RWPE2 (cell line): Measurements from ENCODE around the gene ZNF740.
A peak's percentile ranks its signal among the peaks of the same experiment; 100 is the strongest.

Experiments
- ATAC-seq: fragments of 200-7000 bp; cut with Tn5 transposase; 3 replicates; pipeline ENCODE4 v1.9.1; 2021; ENCODE audit warnings: low read depth
- DNase-seq: peaks from one replicate; pipeline ENCODE4 v3.0.0-alpha.2; 2020; ENCODE audit warnings: low spot score
- H3K27ac ChIP-seq: fragments of 450-650 bp; 2 replicates; pipeline ENCODE4 v1.5.1; 2017; ENCODE audit warnings: mild to moderate bottlenecking; ENCODE audit not compliant: poor library complexity, severe bottlenecking
- H3K27me3 ChIP-seq: fragments of 250-450 bp; sonication (Bioruptor Pico); 2 replicates; pipeline ENCODE4 v1.5.1; 2021; ENCODE audit warnings: mild to moderate bottlenecking, moderate library complexity; ENCODE audit not compliant: insufficient read depth, poor library complexity, severe bottlenecking
- H3K36me3 ChIP-seq: fragments of 250-450 bp; sonication (Bioruptor Pico); 2 replicates; pipeline ENCODE4 v1.5.1; 2020; ENCODE audit warnings: low read depth, mild to moderate bottlenecking, moderate library complexity
- H3K4me1 ChIP-seq: fragments of 250-450 bp; sonication (Bioruptor Pico); 2 replicates; pipeline ENCODE4 v1.5.1; 2021; ENCODE audit warnings: mild to moderate bottlenecking, moderate library complexity; ENCODE audit not compliant: insufficient read depth, poor library complexity, severe bottlenecking
- H3K4me3 ChIP-seq: fragments of 250-450 bp; sonication (Bioruptor Pico); 2 replicates; pipeline ENCODE4 v1.5.1; 2021; ENCODE audit warnings: mild to moderate bottlenecking, moderate library complexity; ENCODE audit not compliant: severe bottlenecking
- H3K9me3 ChIP-seq: fragments of 250-450 bp; sonication (Bioruptor Pico); 2 replicates; pipeline ENCODE4 v1.5.1; 2021; ENCODE audit warnings: mild to moderate bottlenecking, moderate library complexity; ENCODE audit not compliant: severe bottlenecking
- CTCF ChIP-seq: fragments of 450-650 bp; IDR thresholded peaks from one replicate; pipeline ENCODE4 v1.5.1; 2017; ENCODE audit warnings: mild to moderate bottlenecking, moderate library complexity; ENCODE audit not compliant: poor library complexity, severe bottlenecking

Gene ZNF740

GRCh38 chr12:53166837-53167236 is 13.7 kb upstream of the ZNF740 start:
- no peak overlapping the region for H3K4me3 ChIP-seq
- no peaks in the 10 kb centered on the region for H3K9me3 ChIP-seq
- TF ChIP-seq CTCF = no peak
- no peak overlapping the region for H3K27ac ChIP-seq
- H3K27me3 ChIP-seq = no peaks in the 10 kb centered on the region
- H3K36me3 ChIP-seq = no peaks in the 10 kb centered on the region
- ATAC-seq = peak; percentile 19; the same call in 1 of the 3 replicates
- DNase-seq = no peak
- no peaks in the 10 kb centered on the region for H3K4me1 ChIP-seq

DNA sequence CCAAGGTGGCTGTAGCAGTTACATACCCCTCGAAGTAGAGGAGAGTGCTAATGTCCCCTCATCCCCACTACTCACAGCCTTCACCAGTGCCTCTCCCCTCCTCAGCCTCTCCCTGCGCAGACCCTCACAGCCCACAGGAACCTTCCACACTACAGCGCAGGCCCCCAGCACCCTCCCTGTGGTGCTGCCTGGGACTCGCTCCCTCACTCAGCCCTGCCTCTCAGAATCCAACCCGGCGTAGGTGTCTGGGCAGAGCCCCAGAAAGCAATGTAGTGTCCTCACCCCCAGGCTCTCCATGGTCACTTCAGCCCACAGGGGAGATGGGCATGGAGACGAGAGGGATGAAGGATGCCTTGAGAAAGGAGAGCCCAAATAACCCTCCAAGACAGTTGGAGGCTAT is 10.9 kb upstream of the ZNF740 start:
- no peaks in the 10 kb centered on the region for H3K4me1 ChIP-seq
- H3K36me3 ChIP-seq = no peaks in the 10 kb centered on the region
- no peak for ATAC-seq
- H3K4me3 ChIP-seq = no peak overlapping the region
- no peaks in the 10 kb centered on the region for H3K9me3 ChIP-seq
- no peak for TF ChIP-seq CTCF
- no peak for DNase-seq
- H3K27ac ChIP-seq = no peak overlapping the region
- H3K27me3 ChIP-seq = no peaks in the 10 kb centered on the region

DNA sequence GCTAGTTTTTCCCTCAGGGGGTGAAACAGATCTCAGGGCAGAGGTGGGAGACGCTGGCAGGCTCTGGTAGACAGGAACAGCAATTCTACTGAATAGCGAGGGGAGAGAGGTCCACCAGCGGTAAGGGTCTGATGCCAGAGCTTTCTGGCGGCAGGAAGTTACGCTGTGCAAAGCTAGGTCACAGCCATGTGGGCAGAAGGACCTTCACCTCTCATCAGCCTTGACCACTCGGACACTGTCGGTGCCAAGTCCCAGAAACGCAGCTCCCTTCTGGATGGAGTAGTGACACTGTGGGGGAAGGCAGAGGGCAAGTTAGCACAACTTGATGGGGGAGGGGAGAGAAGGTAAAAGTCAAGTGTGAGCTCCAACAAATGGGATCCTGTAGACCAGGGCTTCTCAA is 10.3 kb upstream of the ZNF740 start:
- ATAC-seq (no peak), DNase-seq (no peak)
- H3K36me3 ChIP-seq = no peaks in the 10 kb centered on the region
- H3K4me1 ChIP-seq = no peaks in the 10 kb centered on the region
- H3K27ac ChIP-seq = no peak overlapping the region
- no peak for TF ChIP-seq CTCF
- H3K4me3 ChIP-seq = no peak overlapping the region
- no peaks in the 10 kb centered on the region for H3K9me3 ChIP-seq
- H3K27me3 ChIP-seq = no peaks in the 10 kb centered on the region

DNA sequence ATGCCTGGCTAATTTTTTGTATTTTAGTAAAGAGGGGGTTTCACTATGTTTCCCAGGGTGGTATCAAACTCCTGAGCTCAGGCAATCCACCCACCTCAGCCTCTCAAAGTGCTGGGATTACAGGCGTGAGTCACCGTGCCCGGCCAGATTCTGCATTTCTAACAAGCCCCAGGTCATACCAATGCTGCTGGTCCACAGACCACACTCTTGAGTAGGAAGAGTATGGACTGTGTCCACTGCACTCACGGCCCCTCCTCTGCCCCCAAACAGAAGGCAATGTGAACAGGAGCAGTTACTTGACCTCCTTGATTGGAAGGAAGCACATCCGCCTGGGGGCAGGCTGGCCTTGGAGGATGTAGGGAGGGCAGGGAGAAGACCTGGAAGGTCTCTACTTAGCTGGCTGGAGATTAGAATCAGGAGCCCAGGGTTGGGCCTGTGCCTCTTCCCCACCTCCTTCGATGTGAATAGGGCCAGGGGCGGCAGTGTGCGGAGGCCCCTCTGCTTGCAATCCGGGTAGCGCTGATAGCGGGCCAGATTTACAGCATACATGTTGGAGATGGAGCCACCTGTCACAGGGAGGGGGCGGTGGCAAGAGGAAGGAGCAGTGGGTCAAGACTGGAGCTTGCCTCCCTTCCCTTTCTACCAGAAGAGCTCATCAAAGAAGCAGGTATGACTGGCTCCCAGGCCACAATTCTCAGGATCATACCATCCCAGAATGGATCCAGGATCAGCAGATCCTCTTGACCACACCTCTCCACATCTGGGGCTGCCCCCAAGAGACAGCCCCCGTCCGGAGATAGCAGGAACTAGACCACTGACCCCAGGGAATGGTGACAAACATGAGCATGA is 9.4 kb upstream of the ZNF740 start:
- DNase-seq (no peak), ATAC-seq (no peak)
- TF ChIP-seq CTCF = no peak
- H3K27ac ChIP-seq = no peak overlapping the region
- no peaks in the 10 kb centered on the region for H3K4me1 ChIP-seq
- no peaks in the 10 kb centered on the region for H3K27me3 ChIP-seq
- no peak overlapping the region for H3K4me3 ChIP-seq
- no peaks in the 10 kb centered on the region for H3K9me3 ChIP-seq
- H3K36me3 ChIP-seq = no peaks in the 10 kb centered on the region

DNA sequence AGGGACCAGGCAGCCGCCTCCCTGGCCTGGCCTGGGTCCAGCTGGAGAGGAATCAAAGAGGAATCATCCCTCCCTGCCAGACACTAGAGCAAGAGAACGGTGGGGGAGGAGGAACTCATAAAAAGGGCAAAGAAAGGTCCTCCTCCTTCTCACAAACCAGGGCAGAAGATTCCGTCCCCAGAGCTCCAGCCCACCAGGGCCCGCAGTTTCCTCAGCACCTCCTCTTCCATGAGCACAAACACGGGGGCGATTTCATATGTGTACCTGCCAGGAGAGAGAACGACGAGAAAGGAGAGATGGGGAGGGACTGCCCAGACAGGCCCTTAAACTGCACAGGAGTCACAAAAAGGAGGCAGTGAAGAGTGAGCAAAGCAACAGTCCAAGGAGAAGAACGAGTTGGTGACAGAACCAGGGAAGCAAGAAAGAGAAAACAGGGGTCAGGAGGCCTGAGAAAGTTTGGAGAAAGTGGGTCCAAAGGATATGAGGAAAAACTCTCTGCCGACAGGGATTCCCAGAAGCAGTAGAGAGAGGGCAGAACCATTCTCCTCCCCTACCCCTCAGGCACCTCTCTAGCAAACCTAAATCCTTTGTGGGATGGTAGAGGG is 8.7 kb upstream of the ZNF740 start:
- Histone ChIP-seq H3K27ac (no peak overlapping the region), H3K9me3 (no peaks in the 10 kb centered on the region), H3K27me3 (no peaks in the 10 kb centered on the region), H3K36me3 (no peaks in the 10 kb centered on the region), H3K4me1 (no peaks in the 10 kb centered on the region), H3K4me3 (no peak overlapping the region)
- TF ChIP-seq CTCF = no peak
- no peak for DNase-seq
- ATAC-seq = no peak
